GM12872 (cell line): ENCODE measurements around the gene HLA-DPA1.

Experiments
- CTCF ChIP-seq: IDR thresholded peaks from 3 replicates; pipeline ENCODE4 v1.5.1; 2011; ENCODE audit warnings: low read depth, mild to moderate bottlenecking, low read length, moderate library complexity; ENCODE audit not compliant: insufficient read depth

HLA-DPA1 gene

GRCh38 chr6:33088258-33088930, 14.9 kb upstream of the HLA-DPA1 start:
- TF ChIP-seq CTCF, result no peak

GRCh38 chr6:33085627-33086026, 12.2 kb upstream of the HLA-DPA1 start:
- TF ChIP-seq CTCF, result no peak

- TF ChIP-seq CTCF, result peak; percentile 77
Observed at GRCh38 chr6:33082702-33083101, 9.3 kb upstream of the HLA-DPA1 start.

GRCh38 chr6:33081098-33081824, 7.8 kb upstream of the HLA-DPA1 start:
- TF ChIP-seq CTCF, result no peak

- TF ChIP-seq CTCF, result no peak
Observed at GRCh38 chr6:33080127-33081089, 7.0 kb upstream of the HLA-DPA1 start.

GRCh38 chr6:33079580-33079979, 6.1 kb upstream of the HLA-DPA1 start:
- no peak for TF ChIP-seq CTCF
